Islet of Langerhans (tissue), 1 donor: ENCODE data around the gene WIPF2.
"Not testable (repeated sequence)": the region's sequence is repeated elsewhere in the genome, so short reads cannot be mapped to it uniquely, and the experiment has no call there.

Experiments used
- FAIRE-seq: peaks from one replicate; lab custom pipeline; 2011; peaks lifted over from hg19 to GRCh38; lab: Jason Lieb, UNC

Gene WIPF2

GRCh38 chr17:40191237-40192208 is 27.6 kb upstream of the WIPF2 start:
- FAIRE-seq: no peak

GRCh38 chr17:40192961-40193360 is 26.1 kb upstream of the WIPF2 start:
- FAIRE-seq: no peak

GRCh38 chr17:40194821-40195220 is 24.3 kb upstream of the WIPF2 start:
- no peak for FAIRE-seq

GRCh38 chr17:40197550-40197949 is 21.6 kb upstream of the WIPF2 start:
- no peak for FAIRE-seq

- not testable (repeated sequence) for FAIRE-seq
These were observed 21.1 kb upstream of the WIPF2 start for GRCh38 chr17:40197965-40198456.

GRCh38 chr17:40198576-40198975 is 20.5 kb upstream of the WIPF2 start:
- FAIRE-seq: no peak

GRCh38 chr17:40203131-40203530 is 16.0 kb upstream of the WIPF2 start:
- no peak for FAIRE-seq

- FAIRE-seq: not testable (repeated sequence)
These were observed 12.9 kb upstream of the WIPF2 start for GRCh38 chr17:40206193-40206592.

- FAIRE-seq: no peak
These were observed 9.6 kb upstream of the WIPF2 start for GRCh38 chr17:40209404-40210093.

GRCh38 chr17:40213914-40214313 is 5.2 kb upstream of the WIPF2 start:
- FAIRE-seq: not testable (repeated sequence)

GRCh38 chr17:40218006-40218739 is 931 bp upstream of the WIPF2 start:
- FAIRE-seq: no peak

- no peak for FAIRE-seq
These were observed 662 bp downstream of the WIPF2 start for GRCh38 chr17:40219594-40220338.

- FAIRE-seq: no peak
These were observed 5.8 kb downstream of the WIPF2 start for GRCh38 chr17:40224718-40225550.

GRCh38 chr17:40229146-40229545 is 10.0 kb downstream of the WIPF2 start:
- FAIRE-seq: not testable (repeated sequence)

- no peak for FAIRE-seq
These were observed 11.6 kb downstream of the WIPF2 start for GRCh38 chr17:40230670-40231069.

- FAIRE-seq: not testable (repeated sequence)
These were observed 12.8 kb downstream of the WIPF2 start for GRCh38 chr17:40231928-40232327.

GRCh38 chr17:40241252-40241834 is 22.2 kb downstream of the WIPF2 start:
- no peak for FAIRE-seq

- no peak for FAIRE-seq
These were observed 23.7 kb downstream of the WIPF2 start for GRCh38 chr17:40242774-40243173.

GRCh38 chr17:40243761-40244160 is 24.7 kb downstream of the WIPF2 start:
- FAIRE-seq: no peak

- FAIRE-seq: no peak
These were observed 25.2 kb downstream of the WIPF2 start for GRCh38 chr17:40244255-40244654.
